Liver (tissue), 9 donors: ENCODE results near the gene RANGAP1. TPM values are rescaled to one million over a fixed set of nuclear protein-coding genes. Genes with fewer than 3 reads are reported as not detected.

Experiments
- DNase-seq: peaks from one replicate; pipeline ENCODE4 v3.0.0-alpha.2; 2017; ENCODE audit warnings: low spot score
- H3K27ac ChIP-seq, 2 donors: one replicate each; pipeline ENCODE4 v1.7.0; 2013; ENCODE audit warnings: inconsistent platforms in 2 of 2, low read length in 2 of 2, control low read depth in 1 of 2, low read depth in 1 of 2, mild to moderate bottlenecking in 1 of 2
- H3K27me3 ChIP-seq, 4 donors: one replicate each; pipeline versions ENCODE4 v1.6.1 to v1.7.0; 2013; ENCODE audit warnings: low read length in 3 of 4, inconsistent platforms in 1 of 4, mild to moderate bottlenecking in 1 of 4, moderate library complexity in 1 of 4; ENCODE audit not compliant: control insufficient read depth in 4 of 4, insufficient read depth in 4 of 4
- H3K36me3 ChIP-seq, 4 donors: one replicate each; pipeline versions ENCODE4 v1.6.1 to v1.7.0; 2013; ENCODE audit warnings: low read length in 3 of 4, mild to moderate bottlenecking in 3 of 4, low read depth in 1 of 4, moderate library complexity in 1 of 4; ENCODE audit not compliant: control insufficient read depth in 4 of 4, insufficient read depth in 3 of 4
- H3K4me1 ChIP-seq, 4 donors: one replicate each; pipeline versions ENCODE4 v1.6.1 to v1.7.0; 2013; ENCODE audit warnings: low read length in 3 of 4, mild to moderate bottlenecking in 3 of 4, moderate library complexity in 1 of 4; ENCODE audit not compliant: control insufficient read depth in 4 of 4, insufficient read depth in 4 of 4
- H3K4me3 ChIP-seq, 3 donors: one replicate each; pipeline versions ENCODE4 v1.6.1 to v1.7.0; 2013; ENCODE audit warnings: low read length in 3 of 3, control low read depth in 1 of 3, low read depth in 1 of 3, mild to moderate bottlenecking in 1 of 3
- H3K9ac ChIP-seq, 2 donors: one replicate each; pipeline ENCODE4 v1.7.0; 2013; ENCODE audit warnings: low read length in 2 of 2, mild to moderate bottlenecking in 2 of 2, moderate library complexity in 2 of 2, control low read depth in 1 of 2, low read depth in 1 of 2
- H3K9me3 ChIP-seq, 4 donors: one replicate each; pipeline versions ENCODE4 v1.6.1 to v1.7.0; 2013; ENCODE audit warnings: low read length in 3 of 4; ENCODE audit not compliant: control insufficient read depth in 4 of 4
- ATF3 ChIP-seq: IDR thresholded peaks from 2 replicates; pipeline ENCODE4 v1.6.1; 2016; ENCODE audit warnings: antibody characterized with exemption
- EGR1 ChIP-seq, 2 donors: IDR thresholded peaks; 2 replicates each; pipeline ENCODE4 v1.6.1; 2016 to 2018; ENCODE audit warnings: antibody characterized with exemption in 2 of 2, low read depth in 2 of 2
- FOXA1 ChIP-seq: IDR thresholded peaks from 2 replicates; pipeline ENCODE4 v1.6.1; 2016; ENCODE audit warnings: antibody characterized with exemption
- FOXA2 ChIP-seq: IDR thresholded peaks from 2 replicates; pipeline ENCODE4 v1.6.1; 2016; ENCODE audit warnings: antibody characterized with exemption
- GABPA ChIP-seq, 2 donors: IDR thresholded peaks in 1 of 2; conservative IDR thresholded peaks in 1 of 2; 2 replicates each; pipeline ENCODE4 v1.6.1; 2016; ENCODE audit warnings: antibody characterized with exemption in 2 of 2, mild to moderate bottlenecking in 1 of 2, moderate library complexity in 1 of 2
- HNF4A ChIP-seq, 2 donors: conservative IDR thresholded peaks; 2 replicates each; pipeline ENCODE4 v1.6.1; 2016; ENCODE audit warnings: antibody characterized with exemption in 2 of 2, mild to moderate bottlenecking in 2 of 2
- HNF4G ChIP-seq: IDR thresholded peaks from 2 replicates; pipeline ENCODE4 v1.6.1; 2016; ENCODE audit warnings: antibody characterized with exemption
- JUND ChIP-seq, 2 donors: IDR thresholded peaks; 2 replicates each; pipeline ENCODE4 v1.6.1; 2016; ENCODE audit warnings: antibody characterized with exemption in 2 of 2
- MAX ChIP-seq: IDR thresholded peaks from 2 replicates; pipeline ENCODE4 v1.6.1; 2016; ENCODE audit warnings: antibody characterized with exemption
- NR2F2 ChIP-seq: IDR thresholded peaks from 2 replicates; pipeline ENCODE4 v1.6.1; 2016; ENCODE audit warnings: antibody characterized with exemption
- RAD21 ChIP-seq, 2 donors: IDR thresholded peaks; 2 replicates each; pipeline ENCODE4 v1.6.1; 2016; ENCODE audit warnings: antibody characterized with exemption in 2 of 2, mild to moderate bottlenecking in 2 of 2
- REST ChIP-seq: IDR thresholded peaks from 2 replicates; pipeline ENCODE4 v1.6.1; 2016; ENCODE audit warnings: antibody characterized with exemption, mild to moderate bottlenecking
- RXRA ChIP-seq, 2 donors: IDR thresholded peaks; 2 replicates each; pipeline ENCODE4 v1.6.1; 2017 to 2018; ENCODE audit warnings: antibody characterized with exemption in 2 of 2, mild to moderate bottlenecking in 1 of 2
- SP1 ChIP-seq: IDR thresholded peaks from 2 replicates; pipeline ENCODE4 v1.6.1; 2018; ENCODE audit warnings: antibody characterized with exemption, mild to moderate bottlenecking
- TAF1 ChIP-seq: conservative IDR thresholded peaks from 2 replicates; pipeline ENCODE4 v1.6.1; 2016; ENCODE audit warnings: antibody characterized with exemption, mild to moderate bottlenecking
- YY1 ChIP-seq: IDR thresholded peaks from 2 replicates; pipeline ENCODE4 v1.6.1; 2016; ENCODE audit warnings: antibody characterized with exemption, mild to moderate bottlenecking
- ZBTB33 ChIP-seq: IDR thresholded peaks from 2 replicates; pipeline ENCODE4 v1.6.1; 2016; ENCODE audit warnings: antibody characterized with exemption
- WGBS: extraction: QIAGEN DNeasy Blood & Tissue Kit; methylation state at CpG from one replicate; pipeline ENCODE4 v1.1.7; 2013; 5-methylcytosine and 5-hydroxymethylcytosine counted together
- polyA plus RNA-seq, 2 donors: library from polyadenylated mRNA; stranded (reverse) in 1 of 2; unstranded in 1 of 2; fragments of 200-250 nt in 1 of 2; fragments of >200 nt in 1 of 2; fragmentation: Nextera tagmentation in 1 of 2; extraction: Ambion mirVana in 1 of 2; gene quantifications; one replicate each; pipeline versions ENCODE4 v1.2.1 to v1.2.3, GENCODE V29; 2013 to 2015
- total RNA-seq, 2 donors: library from RNA; depleted of rRNA; stranded (reverse); fragments of >200 nt; gene quantifications; one replicate each; pipeline ENCODE4 v1.2.3, GENCODE V29; 2014
- TF ChIP-seq, protein P1 (sequence below): fragments of 150-350 bp; IDR thresholded peaks from 2 replicates; pipeline ENCODE4 v1.5.1; 2017; ENCODE audit warnings: improper control_type of control experiment, low read depth, low read length; ENCODE audit not compliant: missing input control
- donor health status: healthy.
- donor health status: healthy.
- donor health status: healthy.
- donor health status: healthy.
- donor health status: healthy.

The RANGAP1 gene
- total and polyA plus RNA-seq, 4 donors, result 12.0 to 40.3 (median 33.3) TPM

DNA sequence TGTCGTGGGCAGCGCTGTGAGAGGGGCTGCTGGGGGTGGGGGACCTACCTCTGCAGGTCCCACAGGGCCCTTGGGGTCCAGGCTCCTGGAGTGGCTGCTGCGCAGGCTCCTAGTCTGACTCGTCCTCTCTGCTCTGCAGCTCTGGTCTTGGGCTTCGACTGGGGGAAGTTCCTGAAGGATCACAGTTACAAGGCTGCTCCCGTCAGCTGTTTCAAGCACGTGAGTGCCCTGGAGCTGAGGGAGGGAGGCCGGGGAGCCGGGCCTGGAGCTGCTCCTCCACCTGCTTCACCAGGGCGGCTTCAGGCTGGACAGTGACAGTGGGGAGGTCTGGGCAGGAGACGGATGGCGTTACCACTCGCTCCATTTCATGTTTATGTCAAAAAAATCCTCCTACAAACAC is 69.0 kb downstream of the RANGAP1 start:
- Histone ChIP-seq H3K27ac (peak overlapping the region; percentile 17 to 51), H3K27me3 (no peaks in the 10 kb centered on the region), H3K9me3 (no peaks in the 10 kb centered on the region), H3K9ac (no peak overlapping the region), H3K4me1 (peaks cover 0 to 11% (median 0%) of the 10 kb centered on the region in 4 donors), H3K36me3 (peaks cover 4 to 18% (median 15%) of the 10 kb centered on the region in 4 donors), H3K4me3 (no peak overlapping the region)
- WGBS, result 86% methylated on average over 13 of the region's 13 CpGs
- DNase-seq, result no peak
- no peak for TF ChIP-seq NR2F2

GRCh38 chr22:41215926-41216325 is 70.1 kb downstream of the RANGAP1 start:
- Histone ChIP-seq H3K9me3 (no peaks in the 10 kb centered on the region), H3K27ac (no peak overlapping the region), H3K4me1 (peaks cover 0 to 11% (median 0%) of the 10 kb centered on the region in 4 donors), H3K4me3 (no peak overlapping the region), H3K36me3 (peaks cover 0 to 15% (median 13%) of the 10 kb centered on the region in 4 donors), H3K27me3 (no peaks in the 10 kb centered on the region), H3K9ac (no peak overlapping the region)
- WGBS, result 90% methylated on average over 7 of the region's 7 CpGs
- DNase-seq, result no peak
- TF ChIP-seq REST, result no peak
- no peak for TF ChIP-seq YY1
- no peak for TF ChIP-seq FOXA2
- no peak for TF ChIP-seq TAF1
- TF ChIP-seq, protein P1, sequence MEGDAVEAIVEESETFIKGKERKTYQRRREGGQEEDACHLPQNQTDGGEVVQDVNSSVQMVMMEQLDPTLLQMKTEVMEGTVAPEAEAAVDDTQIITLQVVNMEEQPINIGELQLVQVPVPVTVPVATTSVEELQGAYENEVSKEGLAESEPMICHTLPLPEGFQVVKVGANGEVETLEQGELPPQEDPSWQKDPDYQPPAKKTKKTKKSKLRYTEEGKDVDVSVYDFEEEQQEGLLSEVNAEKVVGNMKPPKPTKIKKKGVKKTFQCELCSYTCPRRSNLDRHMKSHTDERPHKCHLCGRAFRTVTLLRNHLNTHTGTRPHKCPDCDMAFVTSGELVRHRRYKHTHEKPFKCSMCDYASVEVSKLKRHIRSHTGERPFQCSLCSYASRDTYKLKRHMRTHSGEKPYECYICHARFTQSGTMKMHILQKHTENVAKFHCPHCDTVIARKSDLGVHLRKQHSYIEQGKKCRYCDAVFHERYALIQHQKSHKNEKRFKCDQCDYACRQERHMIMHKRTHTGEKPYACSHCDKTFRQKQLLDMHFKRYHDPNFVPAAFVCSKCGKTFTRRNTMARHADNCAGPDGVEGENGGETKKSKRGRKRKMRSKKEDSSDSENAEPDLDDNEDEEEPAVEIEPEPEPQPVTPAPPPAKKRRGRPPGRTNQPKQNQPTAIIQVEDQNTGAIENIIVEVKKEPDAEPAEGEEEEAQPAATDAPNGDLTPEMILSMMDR, result no peak
- no peak for TF ChIP-seq SP1
- TF ChIP-seq ATF3, result no peak
- no peak for TF ChIP-seq RXRA (IDR thresholded peaks at IDR 0.05)
- no peak for TF ChIP-seq GABPA (IDR thresholded peaks at IDR 0.05 in 1 of 2, conservative IDR thresholded peaks at IDR 0.05 in 1 of 2)
- TF ChIP-seq NR2F2, result no peak
- TF ChIP-seq JUND (IDR thresholded peaks at IDR 0.05), result no peak
- no peak for TF ChIP-seq EGR1 (IDR thresholded peaks at IDR 0.05; ENCODE audit: low read depth in 2 of 2)
- no peak for TF ChIP-seq ZBTB33
- no peak for TF ChIP-seq MAX
- no peak for TF ChIP-seq RAD21 (IDR thresholded peaks at IDR 0.05)
- TF ChIP-seq HNF4A (conservative IDR thresholded peaks at IDR 0.05), result no peak
- no peak for TF ChIP-seq FOXA1
- TF ChIP-seq HNF4G, result no peak
